HG03159 (cell line): ENCODE measurements around the gene ST7.

Source experiments
- ATAC-seq: cut with Tn5 transposase; IDR thresholded peaks from one replicate; pipeline ENCODE4 v1.9.1; 2021; ENCODE audit warnings: mild to moderate bottlenecking, moderate library complexity; ENCODE audit not compliant: unreplicated experiment

Gene ST7

GRCh38 chr7:117006907-117007684, 53.8 kb downstream of the ST7 start:
- ATAC-seq, result no peak

- ATAC-seq, result no peak
Measured at GRCh38 chr7:117008118-117008885, 55.0 kb downstream of the ST7 start.

GRCh38 chr7:117008886-117009531, 55.7 kb downstream of the ST7 start:
- ATAC-seq, result no peak

GRCh38 chr7:117009705-117010361, 56.5 kb downstream of the ST7 start:
- no peak for ATAC-seq

GRCh38 chr7:117010375-117011133, 57.3 kb downstream of the ST7 start:
- ATAC-seq, result peak; percentile 38

- peak; percentile 90 for ATAC-seq
Measured at GRCh38 chr7:117011419-117012260, 58.3 kb downstream of the ST7 start.

- peak; percentile 6 for ATAC-seq
Measured at GRCh38 chr7:117012284-117012683, 59.0 kb downstream of the ST7 start.

GRCh38 chr7:117012696-117013095, 59.4 kb downstream of the ST7 start:
- no peak for ATAC-seq

- ATAC-seq, result no peak
Measured at GRCh38 chr7:117014099-117014656, 60.9 kb downstream of the ST7 start.

GRCh38 chr7:117014673-117015133, 61.4 kb downstream of the ST7 start:
- ATAC-seq, result peak; percentile 30

- no peak for ATAC-seq
Measured at GRCh38 chr7:117015258-117016184, 62.2 kb downstream of the ST7 start.

- no peak for ATAC-seq
Measured at GRCh38 chr7:117017017-117017451, 63.7 kb downstream of the ST7 start.

- no peak for ATAC-seq
Measured at GRCh38 chr7:117017702-117018266, 64.5 kb downstream of the ST7 start.

GRCh38 chr7:117018713-117019112, 65.4 kb downstream of the ST7 start:
- ATAC-seq, result no peak

- no peak for ATAC-seq
Measured at GRCh38 chr7:117019287-117019686, 66.0 kb downstream of the ST7 start.

- no peak for ATAC-seq
Measured at GRCh38 chr7:117019786-117020590, 66.7 kb downstream of the ST7 start.

- no peak for ATAC-seq
Measured at GRCh38 chr7:117020591-117020973, 67.3 kb downstream of the ST7 start.
